ENCODE data around the gene CACNA1D. TPM values are rescaled to one million over a fixed set of nuclear protein-coding genes. Genes with fewer than 3 reads are reported as not detected.

The CACNA1D gene
- polyA plus RNA-seq, 4 donors = 8.8 to 15.6 (median 13.3) TPM

- DNase-seq (ENCODE audit: low read depth in 4 of 4, low spot score in 3 of 4) = no peak
These were observed 279.4 kb downstream of the CACNA1D start for GRCh38 chr3:53773611-53774368.

- DNase-seq (ENCODE audit: low read depth in 4 of 4, low spot score in 3 of 4) = no peak
These were observed 280.0 kb downstream of the CACNA1D start for GRCh38 chr3:53774414-53774813.

GRCh38 chr3:53775018-53775417 is 280.6 kb downstream of the CACNA1D start:
- no peak for DNase-seq (ENCODE audit: low read depth in 4 of 4, low spot score in 3 of 4)

GRCh38 chr3:53775834-53776251 is 281.4 kb downstream of the CACNA1D start:
- no peak for DNase-seq (ENCODE audit: low read depth in 4 of 4, low spot score in 3 of 4)

GRCh38 chr3:53776494-53777101 is 282.2 kb downstream of the CACNA1D start:
- no peak for DNase-seq (ENCODE audit: low read depth in 4 of 4, low spot score in 3 of 4)

GRCh38 chr3:53777468-53777867 is 283.1 kb downstream of the CACNA1D start:
- no peak for DNase-seq (ENCODE audit: low read depth in 4 of 4, low spot score in 3 of 4)

- DNase-seq (ENCODE audit: low read depth in 4 of 4, low spot score in 3 of 4) = no peak
These were observed 283.7 kb downstream of the CACNA1D start for GRCh38 chr3:53778153-53778552.

GRCh38 chr3:53780171-53780570 is 285.8 kb downstream of the CACNA1D start:
- no peak for DNase-seq (ENCODE audit: low read depth in 4 of 4, low spot score in 3 of 4)

GRCh38 chr3:53780806-53781205 is 286.4 kb downstream of the CACNA1D start:
- no peak for DNase-seq (ENCODE audit: low read depth in 4 of 4, low spot score in 3 of 4)

- DNase-seq (ENCODE audit: low read depth in 4 of 4, low spot score in 3 of 4) = no peak
These were observed 292.6 kb downstream of the CACNA1D start for GRCh38 chr3:53787016-53787415.

- no peak for DNase-seq (ENCODE audit: low read depth in 4 of 4, low spot score in 3 of 4)
These were observed 293.6 kb downstream of the CACNA1D start for GRCh38 chr3:53788038-53788437.

GRCh38 chr3:53789459-53789858 is 295.0 kb downstream of the CACNA1D start:
- DNase-seq (ENCODE audit: low read depth in 4 of 4, low spot score in 3 of 4) = no peak

GRCh38 chr3:53790470-53790869 is 296.1 kb downstream of the CACNA1D start:
- DNase-seq (ENCODE audit: low read depth in 4 of 4, low spot score in 3 of 4) = no peak

GRCh38 chr3:53791317-53791716 is 296.9 kb downstream of the CACNA1D start:
- DNase-seq (ENCODE audit: low read depth in 4 of 4, low spot score in 3 of 4) = no peak

- no peak for DNase-seq (ENCODE audit: low read depth in 4 of 4, low spot score in 3 of 4)
These were observed 298.5 kb downstream of the CACNA1D start for GRCh38 chr3:53792866-53793265.

GRCh38 chr3:53794597-53794996 is 300.2 kb downstream of the CACNA1D start:
- DNase-seq (ENCODE audit: low read depth in 4 of 4, low spot score in 3 of 4) = no peak

GRCh38 chr3:53795176-53795575 is 300.8 kb downstream of the CACNA1D start:
- no peak for DNase-seq (ENCODE audit: low read depth in 4 of 4, low spot score in 3 of 4)

- DNase-seq (ENCODE audit: low read depth in 4 of 4, low spot score in 3 of 4) = no peak
These were observed 301.6 kb downstream of the CACNA1D start for GRCh38 chr3:53795789-53796560.

- DNase-seq (ENCODE audit: low read depth in 4 of 4, low spot score in 3 of 4) = no peak
These were observed 303.7 kb downstream of the CACNA1D start for GRCh38 chr3:53798144-53798543.

- DNase-seq (ENCODE audit: low read depth in 4 of 4, low spot score in 3 of 4) = no peak
These were observed 305.0 kb downstream of the CACNA1D start for GRCh38 chr3:53799338-53799865.
